Glomerular endothelial cell (primary cell): ENCODE measurements around the gene USP40. TPM values are rescaled to one million over a fixed set of nuclear protein-coding genes. Genes with fewer than 3 reads are reported as not detected.

Experiments used
- DNase-seq: peaks from one replicate; pipeline ENCODE4 v3.0.0-alpha.2; 2011; ENCODE audit warnings: low read depth, low spot score; ENCODE audit errors: extremely low read depth
- total RNA-seq: library from RNA; depleted of rRNA; stranded (reverse); fragments of >200 nt; gene quantifications from 2 replicates; pipeline ENCODE4 v1.2.3, GENCODE V29; 2015

Gene USP40
- total RNA-seq, 1 donor from 2014 or later, result 27.5 TPM

- DNase-seq, result no peak
Measured at GRCh38 chr2:233479616-233480489, 86.7 kb downstream of the USP40 start.

- DNase-seq, result no peak
Measured at GRCh38 chr2:233477548-233478433, 88.8 kb downstream of the USP40 start.

- DNase-seq, result no peak
Measured at GRCh38 chr2:233476651-233477547, 89.7 kb downstream of the USP40 start.

- DNase-seq, result no peak
Measured at GRCh38 chr2:233476063-233476410, 90.5 kb downstream of the USP40 start.

GRCh38 chr2:233474308-233475160 lies 92.0 kb downstream of the USP40 start:
- no peak for DNase-seq

GRCh38 chr2:233473878-233474277 lies 92.7 kb downstream of the USP40 start:
- no peak for DNase-seq

GRCh38 chr2:233473386-233473791 lies 93.2 kb downstream of the USP40 start:
- no peak for DNase-seq

- DNase-seq, result no peak
Measured at GRCh38 chr2:233471291-233472035, 95.1 kb downstream of the USP40 start.

- DNase-seq, result no peak
Measured at GRCh38 chr2:233470839-233471238, 95.7 kb downstream of the USP40 start.

- DNase-seq, result no peak
Measured at GRCh38 chr2:233470011-233470687, 96.4 kb downstream of the USP40 start.

GRCh38 chr2:233469261-233470010 lies 97.1 kb downstream of the USP40 start:
- DNase-seq, result no peak

- DNase-seq, result no peak
Measured at GRCh38 chr2:233468741-233469110, 97.9 kb downstream of the USP40 start.

- no peak for DNase-seq
Measured at GRCh38 chr2:233468047-233468740, 98.4 kb downstream of the USP40 start.

GRCh38 chr2:233466991-233467603 lies 99.5 kb downstream of the USP40 start:
- no peak for DNase-seq

GRCh38 chr2:233464531-233465240 lies 101.9 kb downstream of the USP40 start:
- DNase-seq, result no peak

GRCh38 chr2:233464056-233464455 lies 102.5 kb downstream of the USP40 start:
- no peak for DNase-seq
